Panc1 (cell line): ENCODE data around the gene AGBL4. TPM values are rescaled to one million over a fixed set of nuclear protein-coding genes. Genes with fewer than 3 reads are reported as not detected.

Experiments
- ATAC-seq: fragments of 200-7000 bp; cut with Tn5 transposase; 2 replicates; pipeline ENCODE4 v1.9.1; 2020; ENCODE audit warnings: mild to moderate bottlenecking, moderate library complexity
- BruUV-seq: library from RNA; stranded (reverse); fragments of 400-500 nt; replicated peaks from 2 replicates; lab custom pipeline; 2021; lab: Mats Ljungman, UMichigan
- CTCF ChIA-PET: fragments of 300-600 bp; sonication (Branson Sonifier 250); formaldehyde crosslinking; loops from one replicate; lab custom pipeline; 2022; ENCODE audit warnings: antibody characterized with exemption; lab: Charles Lee
- POLR2A ChIA-PET: fragments of 300-600 bp; sonication (Branson Sonifier 250); formaldehyde crosslinking; loops from one replicate; lab custom pipeline; 2022; ENCODE audit warnings: antibody characterized with exemption; lab: Charles Lee
- DNase-seq: peaks from one replicate; pipeline ENCODE4 v3.0.0-alpha.2; 2010; ENCODE audit warnings: low read depth, low spot score
- H3K27ac ChIP-seq: 2 replicates; pipeline ENCODE4 v1.5.1; 2011; ENCODE audit warnings: mild to moderate bottlenecking, low read length, inconsistent platforms
- H3K27me3 ChIP-seq: fragments of 200-500 bp; sonication (Bioruptor generic); 2 replicates; pipeline ENCODE4 v1.6.0; 2014; ENCODE audit warnings: low read length, inconsistent platforms; ENCODE audit not compliant: control insufficient read depth, insufficient read depth
- H3K36me3 ChIP-seq: fragments of 200-500 bp; sonication (Bioruptor generic); 2 replicates; pipeline ENCODE4 v1.5.1; 2014; ENCODE audit warnings: inconsistent platforms, mild to moderate bottlenecking, low read length, moderate library complexity; ENCODE audit not compliant: control insufficient read depth, insufficient read depth
- H3K4me1 ChIP-seq: 2 replicates; pipeline ENCODE4 v1.5.1; 2011; ENCODE audit warnings: inconsistent platforms, mild to moderate bottlenecking, low read length, moderate library complexity; ENCODE audit not compliant: control insufficient read depth, insufficient read depth
- H3K4me3 ChIP-seq, 2 experiments: 2 replicates each; pipeline ENCODE4 v1.5.1; 2011 to 2012; ENCODE audit warnings: low read depth in 2 of 2, low read length in 2 of 2, mild to moderate bottlenecking in 2 of 2, inconsistent platforms in 1 of 2, moderate library complexity in 1 of 2
- H3K9me3 ChIP-seq: fragments of 200-500 bp; sonication (Bioruptor generic); 2 replicates; pipeline ENCODE4 v1.5.1; 2014; ENCODE audit warnings: low read depth, mild to moderate bottlenecking, inconsistent platforms, low read length, moderate library complexity; ENCODE audit not compliant: control insufficient read depth, insufficient read depth
- POLR2AphosphoS5 ChIP-seq: IDR thresholded peaks from 2 replicates; pipeline ENCODE4 v1.6.1; 2012; ENCODE audit warnings: mild to moderate bottlenecking, low read depth, low read length, moderate library complexity
- SIN3A ChIP-seq: IDR thresholded peaks from 2 replicates; pipeline ENCODE4 v1.6.1; 2012; ENCODE audit warnings: low read depth, mild to moderate bottlenecking, low read length, moderate library complexity, borderline replicate concordance; ENCODE audit not compliant: insufficient read depth
- TCF7L2 ChIP-seq: IDR thresholded peaks from 2 replicates; pipeline ENCODE4 v1.6.1; 2011; ENCODE audit warnings: mild to moderate bottlenecking, low read depth, low read length, inconsistent platforms
- in situ Hi-C: cut with HindIII; loops from 2 replicates; pipeline ENCODE4 v1.10.0; 2016; ENCODE audit warnings: low sequenced_read_pairs, low pct_unique_long_range_greater_than_20kb
- intact Hi-C: fragments of 100-400 bp; cut with micrococcal nuclease; formaldehyde crosslinking; loops from one replicate; pipeline ENCODE4 v1.10.0; 2022; ENCODE audit not compliant: unreplicated experiment
- total RNA-seq: library from RNA; stranded (reverse); gene quantifications from one replicate; pipeline ENCODE4 v1.2.1, GENCODE V29; 2021; ENCODE audit not compliant: unreplicated experiment
- TF ChIP-seq, protein P1 (sequence below), 2 experiments: IDR thresholded peaks; 2 replicates each; pipeline ENCODE4 v1.6.1; 2011 to 2012; ENCODE audit warnings: low read depth in 2 of 2, control low read depth in 1 of 2, low read length in 1 of 2, mild to moderate bottlenecking in 1 of 2, moderate library complexity in 1 of 2; ENCODE audit not compliant: insufficient read depth in 1 of 2
- TF ChIP-seq, protein P2 (sequence below): fragments of 450-650 bp; IDR thresholded peaks from 2 replicates; pipeline ENCODE4 v1.5.1; 2017; ENCODE audit warnings: mild to moderate bottlenecking

Gene AGBL4
- total RNA-seq, 1 experiment from 2014 or later: not detected

DNA sequence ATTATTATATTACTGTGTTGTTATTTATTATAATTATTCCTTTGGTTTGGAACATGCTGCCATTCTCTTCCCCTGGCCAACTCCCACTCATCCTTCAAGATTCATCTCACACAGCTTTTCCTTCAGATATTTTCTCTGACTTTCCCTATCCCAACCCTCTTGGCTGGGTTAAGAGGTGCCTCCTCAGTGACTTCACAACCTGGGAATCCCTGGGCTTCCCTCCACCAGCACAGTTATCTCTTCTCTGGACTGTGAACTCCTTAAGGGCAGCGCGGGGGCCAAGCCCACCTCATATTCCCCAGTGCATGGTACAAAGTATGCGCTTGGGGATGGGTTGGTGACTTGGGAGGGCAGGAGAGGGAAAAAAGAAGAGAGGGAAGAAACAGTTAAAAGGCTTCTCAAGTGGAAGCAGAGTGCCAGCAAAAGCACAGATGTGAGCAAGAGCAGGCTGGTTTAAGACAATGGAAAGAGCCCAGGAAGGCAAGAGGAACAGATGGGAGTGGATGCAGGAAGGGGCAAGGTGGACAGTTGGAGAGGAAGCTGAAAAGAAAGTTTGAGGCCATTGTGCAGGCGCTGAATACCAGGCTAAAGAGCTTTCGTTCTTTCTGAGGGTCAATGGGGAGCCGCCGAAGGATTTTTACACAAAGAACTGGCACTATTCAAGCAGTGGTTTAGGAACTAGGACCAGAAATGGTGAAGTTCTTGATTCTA lies 1379.4 kb downstream of the AGBL4 start:
- ChIA-PET POLR2A (no interaction called here), CTCF (no interaction called here)
- in situ Hi-C loops: no loop called here
- Histone ChIP-seq H3K4me1 (no peaks in the 10 kb centered on the region), H3K27me3 (peaks cover 3% of the 10 kb centered on the region; the same call in 1 of the 2 replicates), H3K9me3 (no peaks in the 10 kb centered on the region), H3K4me3 (no peak overlapping the region), H3K36me3 (no peaks in the 10 kb centered on the region), H3K27ac (no peak overlapping the region)
- TF ChIP-seq POLR2AphosphoS5 (no peak), SIN3A (no peak), TCF7L2 (no peak)
- TF ChIP-seq, protein P1, sequence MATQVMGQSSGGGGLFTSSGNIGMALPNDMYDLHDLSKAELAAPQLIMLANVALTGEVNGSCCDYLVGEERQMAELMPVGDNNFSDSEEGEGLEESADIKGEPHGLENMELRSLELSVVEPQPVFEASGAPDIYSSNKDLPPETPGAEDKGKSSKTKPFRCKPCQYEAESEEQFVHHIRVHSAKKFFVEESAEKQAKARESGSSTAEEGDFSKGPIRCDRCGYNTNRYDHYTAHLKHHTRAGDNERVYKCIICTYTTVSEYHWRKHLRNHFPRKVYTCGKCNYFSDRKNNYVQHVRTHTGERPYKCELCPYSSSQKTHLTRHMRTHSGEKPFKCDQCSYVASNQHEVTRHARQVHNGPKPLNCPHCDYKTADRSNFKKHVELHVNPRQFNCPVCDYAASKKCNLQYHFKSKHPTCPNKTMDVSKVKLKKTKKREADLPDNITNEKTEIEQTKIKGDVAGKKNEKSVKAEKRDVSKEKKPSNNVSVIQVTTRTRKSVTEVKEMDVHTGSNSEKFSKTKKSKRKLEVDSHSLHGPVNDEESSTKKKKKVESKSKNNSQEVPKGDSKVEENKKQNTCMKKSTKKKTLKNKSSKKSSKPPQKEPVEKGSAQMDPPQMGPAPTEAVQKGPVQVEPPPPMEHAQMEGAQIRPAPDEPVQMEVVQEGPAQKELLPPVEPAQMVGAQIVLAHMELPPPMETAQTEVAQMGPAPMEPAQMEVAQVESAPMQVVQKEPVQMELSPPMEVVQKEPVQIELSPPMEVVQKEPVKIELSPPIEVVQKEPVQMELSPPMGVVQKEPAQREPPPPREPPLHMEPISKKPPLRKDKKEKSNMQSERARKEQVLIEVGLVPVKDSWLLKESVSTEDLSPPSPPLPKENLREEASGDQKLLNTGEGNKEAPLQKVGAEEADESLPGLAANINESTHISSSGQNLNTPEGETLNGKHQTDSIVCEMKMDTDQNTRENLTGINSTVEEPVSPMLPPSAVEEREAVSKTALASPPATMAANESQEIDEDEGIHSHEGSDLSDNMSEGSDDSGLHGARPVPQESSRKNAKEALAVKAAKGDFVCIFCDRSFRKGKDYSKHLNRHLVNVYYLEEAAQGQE (IDR thresholded peaks at IDR 0.05; ENCODE audit: insufficient read depth in 1 of 2, low read depth in 2 of 2, low read length in 1 of 2): no peak
- TF ChIP-seq, protein P2, sequence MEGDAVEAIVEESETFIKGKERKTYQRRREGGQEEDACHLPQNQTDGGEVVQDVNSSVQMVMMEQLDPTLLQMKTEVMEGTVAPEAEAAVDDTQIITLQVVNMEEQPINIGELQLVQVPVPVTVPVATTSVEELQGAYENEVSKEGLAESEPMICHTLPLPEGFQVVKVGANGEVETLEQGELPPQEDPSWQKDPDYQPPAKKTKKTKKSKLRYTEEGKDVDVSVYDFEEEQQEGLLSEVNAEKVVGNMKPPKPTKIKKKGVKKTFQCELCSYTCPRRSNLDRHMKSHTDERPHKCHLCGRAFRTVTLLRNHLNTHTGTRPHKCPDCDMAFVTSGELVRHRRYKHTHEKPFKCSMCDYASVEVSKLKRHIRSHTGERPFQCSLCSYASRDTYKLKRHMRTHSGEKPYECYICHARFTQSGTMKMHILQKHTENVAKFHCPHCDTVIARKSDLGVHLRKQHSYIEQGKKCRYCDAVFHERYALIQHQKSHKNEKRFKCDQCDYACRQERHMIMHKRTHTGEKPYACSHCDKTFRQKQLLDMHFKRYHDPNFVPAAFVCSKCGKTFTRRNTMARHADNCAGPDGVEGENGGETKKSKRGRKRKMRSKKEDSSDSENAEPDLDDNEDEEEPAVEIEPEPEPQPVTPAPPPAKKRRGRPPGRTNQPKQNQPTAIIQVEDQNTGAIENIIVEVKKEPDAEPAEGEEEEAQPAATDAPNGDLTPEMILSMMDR: no peak
- ATAC-seq (no peak), DNase-seq (no peak)
- no TSS peak for BruUV-seq
- intact Hi-C loops: no loop called here

DNA sequence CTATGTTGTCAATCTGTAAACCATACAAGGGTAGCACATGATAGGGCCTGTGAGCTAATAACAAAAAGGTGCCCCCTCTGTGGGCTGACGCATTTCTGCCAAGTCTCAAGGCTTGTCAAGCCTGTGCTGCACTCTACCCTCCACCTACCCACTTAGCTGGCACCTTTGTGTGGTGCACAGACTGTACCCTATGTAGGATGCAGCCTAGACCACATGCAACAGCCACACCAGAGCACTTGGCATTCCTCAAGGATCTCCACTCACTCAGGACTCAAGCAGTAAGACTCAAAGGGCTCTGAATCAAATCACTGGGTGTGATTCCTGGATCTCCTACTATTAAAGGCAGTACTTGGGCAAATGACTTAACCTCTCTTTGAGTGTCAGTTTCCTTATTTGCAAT lies 1380.6 kb downstream of the AGBL4 start:
- DNase-seq (no peak), ATAC-seq (no peak)
- Histone ChIP-seq H3K36me3 (no peaks in the 10 kb centered on the region), H3K4me3 (no peak overlapping the region), H3K27me3 (peaks cover 3% of the 10 kb centered on the region; the same call in 1 of the 2 replicates), H3K4me1 (no peaks in the 10 kb centered on the region), H3K27ac (no peak overlapping the region), H3K9me3 (no peaks in the 10 kb centered on the region)
- BruUV-seq: no TSS peak
- ChIA-PET CTCF (no interaction called here), POLR2A (no interaction called here)
- intact Hi-C loops (no loop called here), in situ Hi-C loops (no loop called here)
- TF ChIP-seq SIN3A: no peak
- no peak for TF ChIP-seq POLR2AphosphoS5
- TF ChIP-seq, protein P1 (IDR thresholded peaks at IDR 0.05; ENCODE audit: insufficient read depth in 1 of 2, low read depth in 2 of 2, low read length in 1 of 2): no peak
- no peak for TF ChIP-seq TCF7L2
- TF ChIP-seq, protein P2: no peak
